NOMO-1 (cell line): ENCODE data around the gene INHBB.

Experiments used
- DNase-seq, 2 experiments: peaks; one replicate each; lab custom pipeline; 2025; ENCODE audit not compliant: unreplicated experiment in 2 of 2; lab: John Stamatoyannopoulos, UW

The INHBB gene

GRCh38 chr2:120336749-120337148 is 9.2 kb upstream of the INHBB start:
- no peak for DNase-seq

DNA sequence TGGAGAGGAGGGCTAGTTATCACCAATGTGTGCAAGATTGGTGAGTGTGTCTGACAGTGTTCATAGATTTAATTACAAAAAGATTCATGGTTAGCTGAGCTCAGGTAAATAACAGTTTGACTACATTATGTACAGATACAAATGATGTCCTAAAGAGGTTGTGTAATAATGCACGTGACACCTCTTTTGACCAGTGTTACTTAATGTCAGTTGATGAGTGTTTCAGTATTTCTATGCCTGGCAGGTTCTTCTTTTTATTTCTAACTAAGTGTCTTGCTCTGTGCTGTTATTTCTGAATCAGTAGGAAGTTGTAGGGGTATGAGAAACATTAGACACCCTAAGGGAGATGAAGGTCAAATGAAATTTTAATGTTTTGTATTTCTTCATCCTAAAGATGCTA is 7.9 kb upstream of the INHBB start:
- DNase-seq, result peak; percentile 33 to 93

DNA sequence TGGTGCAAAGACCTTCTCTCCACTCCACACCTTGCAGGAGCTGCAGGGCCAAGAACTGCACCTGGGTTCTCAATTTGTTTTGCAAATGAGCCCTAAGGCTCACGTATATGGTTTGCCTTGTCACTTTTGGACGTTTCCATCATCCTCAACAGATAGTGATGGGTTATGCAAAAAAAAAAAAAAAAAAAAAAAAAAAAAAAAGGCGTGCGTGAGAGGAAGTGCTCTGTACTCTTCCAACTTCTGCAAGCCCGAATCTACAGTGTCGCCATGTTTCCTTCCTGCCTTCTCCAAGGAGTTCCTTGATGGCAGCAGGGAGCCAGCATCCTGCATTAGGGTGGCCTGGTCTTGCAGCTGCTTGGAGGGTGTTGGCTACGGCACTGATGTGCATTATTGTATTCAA is 4.0 kb upstream of the INHBB start:
- DNase-seq, result no peak

DNA sequence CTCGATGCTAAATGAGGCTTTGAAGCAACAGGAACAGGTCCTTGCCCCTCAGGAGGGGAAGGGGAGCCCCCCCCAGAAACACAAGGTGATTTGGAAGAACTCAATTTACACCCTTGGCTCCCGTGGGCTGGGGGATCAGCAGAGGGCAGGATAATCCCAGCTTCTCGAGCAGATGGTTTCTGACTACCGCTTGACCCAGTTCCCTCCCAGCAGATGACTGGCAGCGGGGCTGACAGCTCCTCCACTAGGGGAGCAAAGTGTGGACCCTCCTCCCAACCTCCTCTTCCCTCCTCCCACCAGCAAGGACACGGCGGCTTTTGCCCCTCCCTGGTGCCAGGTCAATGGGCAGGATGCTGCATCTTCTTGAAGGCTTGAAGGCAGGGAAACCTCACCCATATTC is 3.5 kb upstream of the INHBB start:
- no peak for DNase-seq

DNA sequence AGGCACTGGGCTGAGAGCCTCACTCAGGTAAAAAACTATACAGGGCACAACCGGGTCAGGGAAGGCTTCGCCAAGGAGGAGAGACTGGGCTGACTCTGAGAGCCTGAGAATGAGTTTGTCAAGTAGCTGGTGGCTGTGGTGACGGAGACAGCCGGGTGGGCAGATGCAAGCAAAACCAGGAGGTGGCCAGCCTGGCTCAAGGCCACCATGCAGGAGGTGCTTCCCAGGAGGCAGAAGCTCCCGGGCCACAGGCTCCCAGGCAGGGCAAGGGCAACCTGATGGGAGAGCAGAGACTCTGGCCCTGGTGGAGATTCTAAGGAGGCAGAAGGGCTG is 2.9 kb upstream of the INHBB start:
- DNase-seq, result no peak

- peak; percentile 56 to 66 for DNase-seq
Measured at GRCh38 chr2:120343433-120344105, 2.4 kb upstream of the INHBB start.

DNA sequence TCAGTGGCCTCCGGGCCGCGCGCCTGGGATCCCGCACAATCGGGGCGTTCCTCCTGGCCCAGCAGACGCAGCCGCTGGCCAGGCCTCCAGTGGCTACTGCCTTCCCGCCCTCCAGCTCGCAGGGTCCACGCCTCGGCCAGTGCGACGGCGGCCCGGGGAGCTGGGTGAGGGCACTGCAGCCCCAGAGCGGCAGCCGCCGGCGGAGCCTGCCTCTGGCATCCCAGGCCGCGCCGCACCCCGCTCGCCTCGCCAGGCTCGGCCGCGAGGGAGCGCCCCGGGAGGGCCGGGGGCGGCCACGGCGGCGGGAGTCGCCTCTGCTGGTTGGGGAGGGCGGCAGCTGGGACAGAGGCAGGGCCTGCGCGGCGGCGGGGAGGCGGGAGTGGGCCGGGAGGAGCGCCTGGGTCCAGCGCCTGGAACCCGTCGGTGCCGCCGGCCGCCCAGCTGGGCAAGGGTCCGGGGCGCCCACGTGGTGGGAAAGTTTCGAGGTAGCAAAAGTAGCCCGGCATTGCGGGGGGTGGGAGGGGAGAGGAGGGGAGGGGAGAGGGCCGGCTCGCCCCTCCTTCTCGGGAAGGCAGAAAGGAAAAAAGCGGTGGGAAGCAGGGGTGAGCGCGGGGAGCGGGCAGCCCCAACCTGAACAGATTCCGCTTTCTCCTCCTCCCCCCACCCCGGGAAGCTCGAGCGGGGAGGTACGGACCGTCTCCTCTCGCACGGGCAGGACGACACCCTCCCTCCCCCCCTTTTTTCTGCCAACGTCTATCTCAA is 1.5 kb upstream of the INHBB start:
- DNase-seq, result no peak

GRCh38 chr2:120344976-120345581 is 857 bp upstream of the INHBB start:
- DNase-seq, result peak in 1 of 2 experiments; percentile 25

GRCh38 chr2:120345608-120346007 is 328 bp upstream of the INHBB start:
- no peak for DNase-seq

- peak; percentile 26 to 54 for DNase-seq
Measured at GRCh38 chr2:120346667-120347358, 877 bp downstream of the INHBB start.

- no peak for DNase-seq
Measured at GRCh38 chr2:120347396-120348060, 1.6 kb downstream of the INHBB start.

- no peak for DNase-seq
Measured at GRCh38 chr2:120348134-120348736, 2.3 kb downstream of the INHBB start.

- DNase-seq, result no peak
Measured at GRCh38 chr2:120348737-120349439, 3.0 kb downstream of the INHBB start.

DNA sequence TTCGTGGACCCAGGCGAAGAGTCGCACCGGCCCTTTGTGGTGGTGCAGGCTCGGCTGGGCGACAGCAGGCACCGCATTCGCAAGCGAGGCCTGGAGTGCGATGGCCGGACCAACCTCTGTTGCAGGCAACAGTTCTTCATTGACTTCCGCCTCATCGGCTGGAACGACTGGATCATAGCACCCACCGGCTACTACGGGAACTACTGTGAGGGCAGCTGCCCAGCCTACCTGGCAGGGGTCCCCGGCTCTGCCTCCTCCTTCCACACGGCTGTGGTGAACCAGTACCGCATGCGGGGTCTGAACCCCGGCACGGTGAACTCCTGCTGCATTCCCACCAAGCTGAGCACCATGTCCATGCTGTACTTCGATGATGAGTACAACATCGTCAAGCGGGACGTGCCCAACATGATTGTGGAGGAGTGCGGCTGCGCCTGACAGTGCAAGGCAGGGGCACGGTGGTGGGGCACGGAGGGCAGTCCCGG is 3.5 kb downstream of the INHBB start:
- no peak for DNase-seq

DNA sequence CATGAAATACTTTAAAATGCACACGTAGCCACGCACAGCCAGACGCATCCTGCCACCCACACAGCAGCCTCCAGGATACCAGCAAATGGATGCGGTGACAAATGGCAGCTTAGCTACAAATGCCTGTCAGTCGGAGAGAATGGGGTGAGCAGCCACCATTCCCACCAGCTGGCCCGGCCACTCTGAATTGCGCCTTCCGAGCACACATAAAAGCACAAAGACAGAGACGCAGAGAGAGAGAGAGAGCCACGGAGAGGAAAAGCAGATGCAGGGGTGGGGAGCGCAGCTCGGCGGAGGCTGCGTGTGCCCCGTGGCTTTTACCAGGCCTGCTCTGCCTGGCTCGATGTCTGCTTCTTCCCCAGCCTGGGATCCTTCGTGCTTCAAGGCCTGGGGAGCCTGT is 4.1 kb downstream of the INHBB start:
- DNase-seq, result no peak

DNA sequence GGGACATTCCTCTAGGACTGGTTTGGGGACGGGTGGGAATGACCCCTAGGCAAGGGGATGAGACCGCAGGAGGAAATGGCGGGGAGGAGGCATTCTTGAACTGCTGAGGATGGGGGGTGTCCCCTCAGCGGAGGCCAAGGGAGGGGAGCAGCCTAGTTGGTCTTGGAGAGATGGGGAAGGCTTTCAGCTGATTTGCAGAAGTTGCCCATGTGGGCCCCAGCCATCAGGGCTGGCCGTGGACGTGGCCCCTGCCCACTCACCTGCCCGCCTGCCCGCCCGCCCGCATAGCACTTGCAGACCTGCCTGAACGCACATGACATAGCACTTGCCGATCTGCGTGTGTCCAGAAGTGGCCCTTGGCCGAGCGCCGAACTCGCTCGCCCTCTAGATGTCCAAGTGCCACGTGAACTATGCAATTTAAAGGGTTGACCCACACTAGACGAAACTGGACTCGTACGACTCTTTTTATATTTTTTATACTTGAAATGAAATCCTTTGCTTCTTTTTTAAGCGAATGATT is 4.9 kb downstream of the INHBB start:
- DNase-seq, result no peak

DNA sequence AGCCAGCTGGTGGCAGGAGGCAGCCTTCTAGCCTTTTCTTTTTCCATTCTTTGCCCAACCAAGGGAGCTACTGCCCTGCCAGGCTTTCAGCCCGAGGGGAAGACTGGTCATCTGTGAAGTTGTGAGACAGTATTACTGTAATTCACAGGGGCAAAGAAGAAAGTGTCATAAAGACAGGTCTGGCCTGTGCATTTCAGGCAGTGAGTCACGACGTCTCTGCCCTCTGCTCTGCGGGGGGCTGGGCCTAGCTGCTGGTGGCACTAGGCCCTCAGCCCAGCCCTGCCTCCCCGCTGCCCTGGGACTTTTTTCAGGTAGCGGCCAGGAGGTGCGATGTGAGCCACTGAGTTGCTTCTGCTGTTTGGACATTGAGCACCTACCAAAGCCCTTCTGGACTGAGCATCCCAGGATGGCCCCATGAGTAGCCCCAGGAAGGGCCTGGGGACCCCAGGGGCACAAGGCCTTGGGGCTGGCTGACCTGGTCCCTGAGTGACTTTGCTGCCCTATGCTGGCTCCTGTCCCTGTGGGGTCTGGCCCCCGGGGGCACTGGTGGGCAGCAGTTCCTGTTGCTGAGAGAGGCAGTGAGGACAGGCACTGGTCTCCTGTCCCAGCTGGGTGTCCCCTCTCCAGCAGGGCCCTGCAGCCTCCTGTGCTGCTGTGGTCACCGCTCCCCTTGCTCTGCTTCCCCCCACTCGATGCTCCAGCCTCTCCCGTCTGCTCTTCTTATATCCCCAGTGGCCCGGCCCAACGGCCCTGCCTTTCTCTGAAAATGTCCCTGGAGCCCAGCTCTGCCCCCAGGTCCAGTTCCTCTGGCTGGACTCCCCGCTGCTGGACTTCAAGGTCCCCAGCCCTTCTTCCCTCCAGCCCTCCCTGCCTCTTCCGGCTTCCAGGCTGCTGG is 7.0 kb downstream of the INHBB start:
- DNase-seq, result no peak

DNA sequence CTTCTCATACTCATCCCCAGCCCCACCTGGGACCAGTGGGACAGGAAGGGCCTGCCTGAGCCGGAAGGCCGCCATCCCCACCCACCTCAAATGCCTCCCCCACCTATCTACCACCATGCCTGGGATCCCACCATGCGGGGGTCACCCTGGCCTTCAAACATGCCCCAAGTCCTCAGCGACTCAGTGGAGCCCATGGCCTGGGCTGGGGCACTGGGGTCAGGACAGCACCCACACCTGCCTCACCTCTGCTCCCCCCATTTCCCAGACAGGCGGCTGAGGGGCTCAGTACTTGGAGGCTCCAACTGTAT is 7.6 kb downstream of the INHBB start:
- DNase-seq, result no peak

GRCh38 chr2:120353931-120354330 is 8.0 kb downstream of the INHBB start:
- DNase-seq, result no peak
